GM18517 (cell line): ENCODE data around the gene BDH2.

Experiments used
- ATAC-seq: cut with Tn5 transposase; IDR thresholded peaks from one replicate; pipeline ENCODE4 v1.9.1; 2021; ENCODE audit warnings: mild to moderate bottlenecking, moderate library complexity; ENCODE audit not compliant: unreplicated experiment

The BDH2 gene

DNA sequence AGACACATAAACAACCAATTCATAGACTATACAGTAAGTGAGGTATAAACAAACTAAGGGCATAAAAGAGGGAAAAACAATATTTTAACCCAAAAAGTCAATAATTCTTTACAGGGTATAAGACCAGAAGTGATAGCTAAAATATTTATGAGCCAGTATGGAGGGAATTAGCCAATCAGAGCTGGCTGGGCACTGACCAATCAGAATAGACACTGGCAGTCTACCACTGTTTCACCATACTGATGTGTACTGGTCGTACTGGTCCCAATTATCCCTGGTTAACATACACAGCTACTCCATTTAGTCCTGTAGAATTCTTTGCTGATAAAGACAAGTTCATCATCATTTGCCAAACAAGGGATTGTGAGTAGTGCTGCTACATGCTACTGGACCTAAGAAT is 70.3 kb downstream of the BDH2 start:
- no peak for ATAC-seq
